ENCODE measurements around the gene PTPRZ1. TPM values are rescaled to one million over a fixed set of nuclear protein-coding genes. Genes with fewer than 3 reads are reported as not detected.

Gene PTPRZ1
- total RNA-seq, 1 donor from 2014 or later: 8.1 TPM

- DNase-seq (ENCODE audit: extremely low spot score in 2 of 2): no peak
- no peak overlapping the region for H3K4me3 ChIP-seq
- H3K4me1 ChIP-seq: no peaks in the 10 kb centered on the region
- no peak overlapping the region for H3K27ac ChIP-seq
- H3K36me3 ChIP-seq: no peaks in the 10 kb centered on the region
- no peaks in the 10 kb centered on the region for H3K27me3 ChIP-seq
- H3K9me3 ChIP-seq: no peaks in the 10 kb centered on the region
- intact Hi-C loops (cut with DNase I): no loop called here
- TF ChIP-seq CTCF (IDR thresholded peaks at IDR 0.05): no peak
- TF ChIP-seq POLR2AphosphoS5 (IDR thresholded peaks at IDR 0.05; ENCODE audit: insufficient read depth in 1 of 2, low read depth in 1 of 2): no peak
- no peak for TF ChIP-seq POLR2A (IDR thresholded peaks at IDR 0.05)
These were observed 160.7 kb downstream of the PTPRZ1 start for GRCh38 chr7:122033641-122034040.

- no peaks in the 10 kb centered on the region for H3K4me1 ChIP-seq
- H3K27me3 ChIP-seq: no peaks in the 10 kb centered on the region
- DNase-seq (ENCODE audit: extremely low spot score in 2 of 2): no peak
- no peak overlapping the region for H3K4me3 ChIP-seq
- no peaks in the 10 kb centered on the region for H3K9me3 ChIP-seq
- no peak overlapping the region for H3K27ac ChIP-seq
- intact Hi-C loops (cut with DNase I): no loop called here
- no peaks in the 10 kb centered on the region for H3K36me3 ChIP-seq
- TF ChIP-seq CTCF (IDR thresholded peaks at IDR 0.05) (no peak), POLR2A (IDR thresholded peaks at IDR 0.05) (no peak), POLR2AphosphoS5 (IDR thresholded peaks at IDR 0.05; ENCODE audit: insufficient read depth in 1 of 2, low read depth in 1 of 2) (no peak)
These were observed 162.9 kb downstream of the PTPRZ1 start for GRCh38 chr7:122035876-122036275.

GRCh38 chr7:122038134-122038533, 165.2 kb downstream of the PTPRZ1 start:
- H3K27ac ChIP-seq: no peak overlapping the region
- H3K4me1 ChIP-seq: no peaks in the 10 kb centered on the region
- intact Hi-C loops (cut with DNase I): no loop called here
- H3K36me3 ChIP-seq: no peaks in the 10 kb centered on the region
- H3K27me3 ChIP-seq: no peaks in the 10 kb centered on the region
- H3K9me3 ChIP-seq: no peaks in the 10 kb centered on the region
- DNase-seq (ENCODE audit: extremely low spot score in 2 of 2): no peak
- TF ChIP-seq POLR2A (IDR thresholded peaks at IDR 0.05) (no peak), POLR2AphosphoS5 (IDR thresholded peaks at IDR 0.05; ENCODE audit: insufficient read depth in 1 of 2, low read depth in 1 of 2) (no peak), CTCF (IDR thresholded peaks at IDR 0.05) (no peak)
- H3K4me3 ChIP-seq: no peak overlapping the region

GRCh38 chr7:122038904-122039303, 165.9 kb downstream of the PTPRZ1 start:
- Histone ChIP-seq H3K4me3 (no peak overlapping the region), H3K27ac (no peak overlapping the region), H3K36me3 (no peaks in the 10 kb centered on the region), H3K4me1 (no peaks in the 10 kb centered on the region), H3K9me3 (no peaks in the 10 kb centered on the region), H3K27me3 (no peaks in the 10 kb centered on the region)
- no peak for DNase-seq (ENCODE audit: extremely low spot score in 2 of 2)
- TF ChIP-seq CTCF (IDR thresholded peaks at IDR 0.05) (no peak), POLR2AphosphoS5 (IDR thresholded peaks at IDR 0.05; ENCODE audit: insufficient read depth in 1 of 2, low read depth in 1 of 2) (no peak), POLR2A (IDR thresholded peaks at IDR 0.05) (no peak)
- intact Hi-C loops (cut with DNase I): no loop called here

GRCh38 chr7:122040147-122040546, 167.2 kb downstream of the PTPRZ1 start:
- no peaks in the 10 kb centered on the region for H3K27me3 ChIP-seq
- no peak for DNase-seq (ENCODE audit: extremely low spot score in 2 of 2)
- H3K4me3 ChIP-seq: no peak overlapping the region
- no peaks in the 10 kb centered on the region for H3K36me3 ChIP-seq
- intact Hi-C loops (cut with DNase I): no loop called here
- no peaks in the 10 kb centered on the region for H3K4me1 ChIP-seq
- H3K9me3 ChIP-seq: no peaks in the 10 kb centered on the region
- TF ChIP-seq CTCF (IDR thresholded peaks at IDR 0.05) (no peak), POLR2AphosphoS5 (IDR thresholded peaks at IDR 0.05; ENCODE audit: insufficient read depth in 1 of 2, low read depth in 1 of 2) (no peak), POLR2A (IDR thresholded peaks at IDR 0.05) (no peak)
- no peak overlapping the region for H3K27ac ChIP-seq

Data from vagina (tissue), 2 donors.